ENCODE measurements around the gene FARS2. TPM values are rescaled to one million over a fixed set of nuclear protein-coding genes. Genes with fewer than 3 reads are reported as not detected.
"Not testable (repeated sequence)": the region's sequence is repeated elsewhere in the genome, so short reads cannot be mapped to it uniquely, and the experiment has no call there.

Gene FARS2
- total RNA-seq, 5 donors from 2014 or later (not counting 1 experiment from before 2014, with no cell fraction given): 17.9 to 24.2 (median 20.3) TPM

DNA sequence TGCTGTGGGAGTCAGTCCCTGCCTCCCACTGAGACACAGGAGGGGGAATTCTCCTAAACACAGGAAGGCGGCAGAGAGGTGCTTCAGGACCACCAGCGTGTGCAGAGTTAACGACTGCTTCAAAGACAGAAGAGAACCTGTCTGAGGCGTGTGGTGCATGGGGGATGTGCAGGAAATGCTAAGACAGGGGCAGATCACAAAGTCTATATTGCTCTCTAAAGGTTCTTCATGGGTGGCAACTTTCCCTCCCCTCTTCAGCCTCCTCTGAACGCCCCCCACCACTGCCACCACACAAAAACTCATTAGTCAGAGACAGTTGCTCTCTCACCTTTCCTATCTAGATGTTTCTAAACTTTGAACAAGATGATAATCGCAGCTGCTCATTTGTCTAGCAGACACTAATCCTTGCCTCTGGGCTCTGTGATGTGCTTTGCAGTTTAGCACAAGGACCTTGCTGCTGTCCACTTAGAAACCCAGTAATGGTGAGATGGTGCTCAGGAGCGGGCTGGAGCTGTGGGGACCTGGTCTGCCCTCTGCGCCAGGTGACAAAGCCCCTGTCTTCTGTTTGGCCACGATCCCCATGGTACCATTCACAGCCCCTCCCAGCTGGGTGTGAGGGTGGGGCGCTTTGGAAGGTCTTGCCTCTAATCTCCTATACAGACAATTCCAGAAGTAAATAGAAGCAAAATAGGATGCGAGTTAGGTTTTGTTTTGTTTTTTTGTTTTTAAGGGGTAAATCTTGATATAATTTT lies 525.8 kb downstream of the FARS2 start:
- Histone ChIP-seq H3K9me3 (no peaks in the 10 kb centered on the region), H3K27ac (ENCODE audit: low read length) (no peak overlapping the region), H3K4me1 (ENCODE audit: control insufficient read depth in 1 of 2, extremely low read depth in 1 of 2, insufficient read depth in 2 of 2, low read length in 2 of 2) (peaks cover 4 to 8% of the 10 kb centered on the region in 2 experiments), H3K27me3 (replicated peaks in 1 of 2; ENCODE audit: control insufficient read depth in 2 of 2, extremely low read depth in 1 of 2, insufficient read depth in 2 of 2, low read length in 1 of 2) (no peaks in the 10 kb centered on the region), H3K36me3 (ENCODE audit: control insufficient read depth in 2 of 2, extremely low read depth in 1 of 2, insufficient read depth in 1 of 2, low read length in 1 of 2) (no peaks in the 10 kb centered on the region), H3K4me3 (ENCODE audit: control insufficient read depth in 1 of 2, extremely low read depth in 1 of 2, low read length in 1 of 2) (no peak overlapping the region)
- peak overlapping the region in 1 of 3 donors; percentile 46 for H3K4me3 Mint-ChIP-seq
- H3K4me1 Mint-ChIP-seq: peaks cover 13 to 22% (median 19%) of the 10 kb centered on the region in 3 donors
- no peaks in the 10 kb centered on the region for H3K27me3 Mint-ChIP-seq
- peaks cover 6% of the 10 kb centered on the region for H3K36me3 Mint-ChIP-seq
- DNase-seq (peak in 14 of 35 experiments; percentile 4 to 37 (median 10)), ATAC-seq (replicated peaks in 1 of 4) (peak; percentile 58 to 78 (median 74))
- no peak overlapping the region for H3K27ac Mint-ChIP-seq
- ChIA-PET POLR2A (no interaction called here), CTCF (no interaction called here)
- 19% methylated on average over 2 of the region's 11 CpGs for WGBS (ENCODE audit: insufficient coverage)
- H3K9me3 Mint-ChIP-seq: peaks cover 0 to 2% (median 0%) of the 10 kb centered on the region in 3 donors

DNA sequence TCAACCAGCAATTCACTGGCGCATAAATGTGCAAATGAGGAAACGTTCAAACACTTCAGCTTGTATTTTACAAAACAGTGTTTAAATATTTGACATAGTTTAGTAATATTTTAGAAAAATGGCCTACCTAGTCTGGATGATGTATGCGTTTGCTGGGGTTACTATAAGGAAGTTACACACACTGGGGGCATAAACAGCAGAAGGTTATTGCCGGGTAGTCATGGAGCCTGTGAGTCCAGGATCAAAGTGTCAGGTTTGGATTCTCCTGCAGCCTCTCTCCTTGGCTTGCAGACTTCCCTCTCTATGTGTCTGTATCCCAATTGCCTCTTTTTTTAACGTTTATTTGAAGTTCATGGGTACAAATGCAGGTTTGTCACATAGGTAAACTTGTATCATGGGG lies 528.1 kb downstream of the FARS2 start:
- Mint-ChIP-seq H3K4me1 (peaks cover 13 to 22% (median 19%) of the 10 kb centered on the region in 3 donors), H3K9me3 (peaks cover 0 to 14% (median 0%) of the 10 kb centered on the region in 3 donors)
- H3K27ac ChIP-seq (ENCODE audit: low read length); DNase-seq; H3K4me3 ChIP-seq (ENCODE audit: control insufficient read depth in 1 of 2, extremely low read depth in 1 of 2, low read length in 1 of 2); H3K4me1 ChIP-seq (ENCODE audit: control insufficient read depth in 1 of 2, extremely low read depth in 1 of 2, insufficient read depth in 2 of 2, low read length in 2 of 2); ATAC-seq (replicated peaks in 1 of 4); H3K36me3 ChIP-seq (ENCODE audit: control insufficient read depth in 2 of 2, extremely low read depth in 1 of 2, insufficient read depth in 1 of 2, low read length in 1 of 2); H3K9me3 ChIP-seq; POLR2A ChIA-PET; H3K4me3 Mint-ChIP-seq; H3K27me3 ChIP-seq (replicated peaks in 1 of 2; ENCODE audit: control insufficient read depth in 2 of 2, extremely low read depth in 1 of 2, insufficient read depth in 2 of 2, low read length in 1 of 2); CTCF ChIA-PET; H3K27me3 Mint-ChIP-seq; H3K27ac Mint-ChIP-seq; H3K36me3 Mint-ChIP-seq: not testable (repeated sequence)
- WGBS (ENCODE audit: insufficient coverage): 100% methylated on average over 2 of the region's 5 CpGs

DNA sequence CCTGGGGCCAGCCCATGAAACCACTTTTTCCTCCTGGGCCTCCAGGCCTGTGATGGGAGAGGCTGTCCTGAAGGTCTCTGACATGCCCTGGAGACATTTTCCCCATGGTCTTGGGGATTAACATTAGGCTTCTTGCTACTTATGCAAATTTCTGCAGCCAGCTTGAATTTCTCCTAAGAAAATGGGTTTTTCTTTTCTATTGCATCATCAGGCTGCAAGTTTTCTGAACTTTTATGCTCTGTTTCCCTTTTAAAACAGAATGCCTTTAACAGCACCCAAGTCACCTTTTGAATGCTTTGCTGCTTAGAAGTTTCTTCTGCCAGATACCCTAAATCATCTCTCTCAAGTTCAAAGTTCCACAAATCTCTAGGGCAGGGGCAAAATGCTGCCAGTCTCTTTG lies 535.2 kb downstream of the FARS2 start:
- H3K27ac Mint-ChIP-seq; H3K36me3 ChIP-seq (ENCODE audit: control insufficient read depth in 2 of 2, extremely low read depth in 1 of 2, insufficient read depth in 1 of 2, low read length in 1 of 2); H3K27ac ChIP-seq (ENCODE audit: low read length); POLR2A ChIA-PET; H3K27me3 ChIP-seq (replicated peaks in 1 of 2; ENCODE audit: control insufficient read depth in 2 of 2, extremely low read depth in 1 of 2, insufficient read depth in 2 of 2, low read length in 1 of 2); H3K4me3 Mint-ChIP-seq; ATAC-seq (replicated peaks in 1 of 4); H3K4me1 Mint-ChIP-seq; H3K9me3 ChIP-seq; DNase-seq; H3K4me3 ChIP-seq (ENCODE audit: control insufficient read depth in 1 of 2, extremely low read depth in 1 of 2, low read length in 1 of 2); CTCF ChIA-PET; H3K27me3 Mint-ChIP-seq; H3K4me1 ChIP-seq (ENCODE audit: control insufficient read depth in 1 of 2, extremely low read depth in 1 of 2, insufficient read depth in 2 of 2, low read length in 2 of 2): not testable (repeated sequence)
- H3K36me3 Mint-ChIP-seq: peaks cover 18% of the 10 kb centered on the region
- peaks cover 0 to 24% (median 10%) of the 10 kb centered on the region in 3 donors for H3K9me3 Mint-ChIP-seq

- H3K27ac Mint-ChIP-seq; H3K36me3 ChIP-seq (ENCODE audit: control insufficient read depth in 2 of 2, extremely low read depth in 1 of 2, insufficient read depth in 1 of 2, low read length in 1 of 2); H3K4me3 Mint-ChIP-seq; H3K27me3 ChIP-seq (replicated peaks in 1 of 2; ENCODE audit: control insufficient read depth in 2 of 2, extremely low read depth in 1 of 2, insufficient read depth in 2 of 2, low read length in 1 of 2); H3K4me3 ChIP-seq (ENCODE audit: control insufficient read depth in 1 of 2, extremely low read depth in 1 of 2, low read length in 1 of 2); H3K9me3 ChIP-seq; H3K4me1 ChIP-seq (ENCODE audit: control insufficient read depth in 1 of 2, extremely low read depth in 1 of 2, insufficient read depth in 2 of 2, low read length in 2 of 2); H3K27me3 Mint-ChIP-seq; DNase-seq; POLR2A ChIA-PET; ATAC-seq (replicated peaks in 1 of 4); H3K27ac ChIP-seq (ENCODE audit: low read length); H3K36me3 Mint-ChIP-seq; CTCF ChIA-PET: not testable (repeated sequence)
- Mint-ChIP-seq H3K4me1 (peaks cover 12 to 13% (median 12%) of the 10 kb centered on the region in 3 donors), H3K9me3 (peaks cover 0 to 15% (median 0%) of the 10 kb centered on the region in 3 donors)
- 80% methylated on average over 1 of the region's 1 CpG for WGBS (ENCODE audit: insufficient coverage)
Observed at GRCh38 chr6:5806406-5806805, 545.1 kb downstream of the FARS2 start.

DNA sequence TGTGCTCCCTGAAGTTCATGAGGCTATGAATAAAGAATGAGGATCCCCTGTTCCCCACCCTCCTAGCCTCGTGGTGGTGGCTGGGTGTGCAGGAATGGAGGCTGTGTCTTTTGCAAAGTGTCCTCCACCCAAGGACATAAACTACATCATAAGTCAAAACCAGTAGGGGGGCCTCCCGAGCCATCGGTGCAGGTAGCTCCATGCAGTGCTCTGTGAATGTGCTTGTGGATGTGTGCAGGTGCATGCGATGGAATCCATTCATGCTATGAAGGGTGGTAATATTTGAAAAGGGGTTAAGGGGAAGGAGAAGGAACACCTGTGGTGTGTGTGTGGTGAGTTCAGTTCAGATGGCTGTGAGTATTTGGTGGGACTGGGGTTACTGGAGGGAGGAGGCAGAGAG lies 548.1 kb downstream of the FARS2 start:
- Histone ChIP-seq H3K9me3 (no peaks in the 10 kb centered on the region), H3K4me3 (ENCODE audit: control insufficient read depth in 1 of 2, extremely low read depth in 1 of 2, low read length in 1 of 2) (no peak overlapping the region), H3K27ac (ENCODE audit: low read length) (no peak overlapping the region), H3K4me1 (ENCODE audit: control insufficient read depth in 1 of 2, extremely low read depth in 1 of 2, insufficient read depth in 2 of 2, low read length in 2 of 2) (peaks cover 2 to 22% of the 10 kb centered on the region in 2 experiments), H3K36me3 (ENCODE audit: control insufficient read depth in 2 of 2, extremely low read depth in 1 of 2, insufficient read depth in 1 of 2, low read length in 1 of 2) (no peaks in the 10 kb centered on the region), H3K27me3 (replicated peaks in 1 of 2; ENCODE audit: control insufficient read depth in 2 of 2, extremely low read depth in 1 of 2, insufficient read depth in 2 of 2, low read length in 1 of 2) (peaks cover 0 to 6% of the 10 kb centered on the region in 2 experiments)
- 91% methylated on average over 1 of the region's 4 CpGs for WGBS (ENCODE audit: insufficient coverage)
- Mint-ChIP-seq H3K36me3 (peaks cover 8% of the 10 kb centered on the region), H3K4me1 (peaks cover 27 to 28% (median 28%) of the 10 kb centered on the region in 3 donors), H3K27me3 (no peaks in the 10 kb centered on the region), H3K27ac (peak overlapping the region; percentile 6 to 79), H3K4me3 (no peak overlapping the region), H3K9me3 (peaks cover 0 to 19% (median 0%) of the 10 kb centered on the region in 3 donors)
- ATAC-seq (replicated peaks in 1 of 4): peak in 3 of 4 experiments; percentile 46 to 54 (median 51)
- DNase-seq: peak in 15 of 35 experiments; percentile 7 to 38 (median 13)
- ChIA-PET POLR2A (no interaction called here), CTCF (no interaction called here)

GRCh38 chr6:5811997-5812396 lies 550.7 kb downstream of the FARS2 start:
- POLR2A ChIA-PET: no interaction called here
- H3K27ac Mint-ChIP-seq: no peak overlapping the region
- Histone ChIP-seq H3K4me3 (ENCODE audit: control insufficient read depth in 1 of 2, extremely low read depth in 1 of 2, low read length in 1 of 2) (no peak overlapping the region), H3K27me3 (replicated peaks in 1 of 2; ENCODE audit: control insufficient read depth in 2 of 2, extremely low read depth in 1 of 2, insufficient read depth in 2 of 2, low read length in 1 of 2) (peaks cover 0 to under 1% of the 10 kb centered on the region in 2 experiments), H3K4me1 (ENCODE audit: control insufficient read depth in 1 of 2, extremely low read depth in 1 of 2, insufficient read depth in 2 of 2, low read length in 2 of 2) (peaks cover 2 to 27% of the 10 kb centered on the region in 2 experiments), H3K27ac (ENCODE audit: low read length) (no peak overlapping the region), H3K9me3 (no peaks in the 10 kb centered on the region), H3K36me3 (ENCODE audit: control insufficient read depth in 2 of 2, extremely low read depth in 1 of 2, insufficient read depth in 1 of 2, low read length in 1 of 2) (no peaks in the 10 kb centered on the region)
- peaks cover 30 to 32% (median 31%) of the 10 kb centered on the region in 3 donors for H3K4me1 Mint-ChIP-seq
- DNase-seq: no peak
- no peaks in the 10 kb centered on the region for H3K27me3 Mint-ChIP-seq
- no peak overlapping the region for H3K4me3 Mint-ChIP-seq
- no peak for ATAC-seq (replicated peaks in 1 of 4)
- no peaks in the 10 kb centered on the region for H3K36me3 Mint-ChIP-seq
- H3K9me3 Mint-ChIP-seq: peaks cover 0 to 3% (median 0%) of the 10 kb centered on the region in 3 donors
- CTCF ChIA-PET: no interaction called here
- WGBS (ENCODE audit: insufficient coverage): 85% methylated on average over 3 of the region's 4 CpGs
